Calu3 (cell line): ENCODE results near the gene DRD4. TPM values are rescaled to one million over a fixed set of nuclear protein-coding genes. Genes with fewer than 3 reads are reported as not detected.

Source experiments
- BruUV-seq: library from RNA; stranded (reverse); fragments of 400-500 nt; replicated peaks from 2 replicates; lab custom pipeline; 2021; lab: Mats Ljungman, UMichigan
- CTCF ChIA-PET: fragments of 300-600 bp; sonication (Branson Sonifier 250); formaldehyde crosslinking; loops from one replicate; lab custom pipeline; 2022; ENCODE audit warnings: antibody characterized with exemption; lab: Charles Lee
- DNase-seq: peaks from one replicate; pipeline ENCODE4 v3.0.0; 2022
- H3K27ac Mint-ChIP-seq: one replicate; pipeline ENCODE4 v1.8.0; 2022; ENCODE audit warnings: mixed read lengths; ENCODE audit not compliant: unreplicated experiment
- H3K27me3 Mint-ChIP-seq: one replicate; pipeline ENCODE4 v1.8.0; 2022; ENCODE audit warnings: mixed read lengths; ENCODE audit not compliant: unreplicated experiment
- H3K36me3 Mint-ChIP-seq: one replicate; pipeline ENCODE4 v1.8.0; 2022; ENCODE audit warnings: mild to moderate bottlenecking, moderate library complexity, mixed read lengths; ENCODE audit not compliant: insufficient read depth, unreplicated experiment
- H3K4me1 Mint-ChIP-seq: one replicate; pipeline ENCODE4 v1.8.0; 2022; ENCODE audit warnings: mild to moderate bottlenecking, low read depth, mixed read lengths; ENCODE audit not compliant: unreplicated experiment
- H3K4me3 Mint-ChIP-seq: one replicate; pipeline ENCODE4 v1.8.0; 2022; ENCODE audit warnings: mild to moderate bottlenecking, low read depth, moderate library complexity, mixed read lengths; ENCODE audit not compliant: unreplicated experiment
- H3K9me3 Mint-ChIP-seq: one replicate; pipeline ENCODE4 v1.8.0; 2022; ENCODE audit warnings: low read depth, mixed read lengths; ENCODE audit not compliant: unreplicated experiment
- intact Hi-C: fragments of 100-400 bp; cut with micrococcal nuclease; formaldehyde crosslinking; loops from one replicate; pipeline ENCODE4 v1.10.0; 2022; ENCODE audit not compliant: unreplicated experiment
- total RNA-seq: library from RNA; stranded (reverse); gene quantifications from 2 replicates; pipeline ENCODE4 v1.2.3, GENCODE V29; 2022
- TF ChIP-seq, protein P1 (sequence below): fragments of 200-600 bp; IDR thresholded peaks from one replicate; pipeline ENCODE4 v1.8.0; 2022; ENCODE audit warnings: antibody characterized with exemption; ENCODE audit not compliant: unreplicated experiment

DRD4 gene
- total RNA-seq, 1 experiment from 2014 or later: 1.3 TPM

DNA sequence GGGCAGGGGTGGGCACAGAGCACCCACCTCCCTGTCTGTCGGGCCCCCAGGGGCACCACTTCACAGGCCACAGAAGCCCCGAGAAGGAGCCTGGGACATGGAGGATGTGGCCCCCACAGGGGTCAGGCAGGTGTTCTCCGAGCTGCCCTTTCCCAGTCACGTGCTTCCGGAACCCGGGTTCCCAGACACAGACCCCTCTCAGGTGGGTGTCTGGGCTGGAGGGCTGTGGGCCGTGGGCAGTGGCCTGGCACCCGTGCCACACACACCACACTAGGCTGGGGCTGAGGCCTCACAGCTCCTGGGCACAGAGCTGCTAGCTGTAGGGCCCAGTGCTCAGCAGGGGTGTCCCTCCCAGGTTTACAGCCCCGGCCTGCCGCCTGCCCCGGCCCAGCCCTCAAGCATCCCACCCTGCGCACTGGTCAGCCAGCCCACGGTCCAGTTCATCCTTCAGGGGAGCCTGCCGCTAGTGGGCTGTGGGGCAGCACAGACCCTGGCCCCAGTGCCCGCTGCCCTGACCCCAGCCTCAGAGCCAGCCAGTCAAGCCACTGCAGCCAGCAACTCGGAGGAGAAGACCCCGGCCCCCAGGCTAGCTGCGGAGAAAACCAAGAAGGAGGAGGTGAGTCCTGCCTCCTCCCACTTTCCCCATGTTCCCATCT lies 26.8 kb upstream of the DRD4 start:
- H3K4me1 Mint-ChIP-seq: no peaks in the 10 kb centered on the region
- no peak overlapping the region for H3K27ac Mint-ChIP-seq
- TF ChIP-seq, protein P1, sequence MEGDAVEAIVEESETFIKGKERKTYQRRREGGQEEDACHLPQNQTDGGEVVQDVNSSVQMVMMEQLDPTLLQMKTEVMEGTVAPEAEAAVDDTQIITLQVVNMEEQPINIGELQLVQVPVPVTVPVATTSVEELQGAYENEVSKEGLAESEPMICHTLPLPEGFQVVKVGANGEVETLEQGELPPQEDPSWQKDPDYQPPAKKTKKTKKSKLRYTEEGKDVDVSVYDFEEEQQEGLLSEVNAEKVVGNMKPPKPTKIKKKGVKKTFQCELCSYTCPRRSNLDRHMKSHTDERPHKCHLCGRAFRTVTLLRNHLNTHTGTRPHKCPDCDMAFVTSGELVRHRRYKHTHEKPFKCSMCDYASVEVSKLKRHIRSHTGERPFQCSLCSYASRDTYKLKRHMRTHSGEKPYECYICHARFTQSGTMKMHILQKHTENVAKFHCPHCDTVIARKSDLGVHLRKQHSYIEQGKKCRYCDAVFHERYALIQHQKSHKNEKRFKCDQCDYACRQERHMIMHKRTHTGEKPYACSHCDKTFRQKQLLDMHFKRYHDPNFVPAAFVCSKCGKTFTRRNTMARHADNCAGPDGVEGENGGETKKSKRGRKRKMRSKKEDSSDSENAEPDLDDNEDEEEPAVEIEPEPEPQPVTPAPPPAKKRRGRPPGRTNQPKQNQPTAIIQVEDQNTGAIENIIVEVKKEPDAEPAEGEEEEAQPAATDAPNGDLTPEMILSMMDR: no peak
- intact Hi-C loops: no loop called here
- H3K4me3 Mint-ChIP-seq: no peak overlapping the region
- H3K9me3 Mint-ChIP-seq: no peaks in the 10 kb centered on the region
- BruUV-seq: no TSS peak
- no peaks in the 10 kb centered on the region for H3K27me3 Mint-ChIP-seq
- DNase-seq: no peak
- H3K36me3 Mint-ChIP-seq: peaks cover 88% of the 10 kb centered on the region
- CTCF ChIA-PET: no interaction called here

DNA sequence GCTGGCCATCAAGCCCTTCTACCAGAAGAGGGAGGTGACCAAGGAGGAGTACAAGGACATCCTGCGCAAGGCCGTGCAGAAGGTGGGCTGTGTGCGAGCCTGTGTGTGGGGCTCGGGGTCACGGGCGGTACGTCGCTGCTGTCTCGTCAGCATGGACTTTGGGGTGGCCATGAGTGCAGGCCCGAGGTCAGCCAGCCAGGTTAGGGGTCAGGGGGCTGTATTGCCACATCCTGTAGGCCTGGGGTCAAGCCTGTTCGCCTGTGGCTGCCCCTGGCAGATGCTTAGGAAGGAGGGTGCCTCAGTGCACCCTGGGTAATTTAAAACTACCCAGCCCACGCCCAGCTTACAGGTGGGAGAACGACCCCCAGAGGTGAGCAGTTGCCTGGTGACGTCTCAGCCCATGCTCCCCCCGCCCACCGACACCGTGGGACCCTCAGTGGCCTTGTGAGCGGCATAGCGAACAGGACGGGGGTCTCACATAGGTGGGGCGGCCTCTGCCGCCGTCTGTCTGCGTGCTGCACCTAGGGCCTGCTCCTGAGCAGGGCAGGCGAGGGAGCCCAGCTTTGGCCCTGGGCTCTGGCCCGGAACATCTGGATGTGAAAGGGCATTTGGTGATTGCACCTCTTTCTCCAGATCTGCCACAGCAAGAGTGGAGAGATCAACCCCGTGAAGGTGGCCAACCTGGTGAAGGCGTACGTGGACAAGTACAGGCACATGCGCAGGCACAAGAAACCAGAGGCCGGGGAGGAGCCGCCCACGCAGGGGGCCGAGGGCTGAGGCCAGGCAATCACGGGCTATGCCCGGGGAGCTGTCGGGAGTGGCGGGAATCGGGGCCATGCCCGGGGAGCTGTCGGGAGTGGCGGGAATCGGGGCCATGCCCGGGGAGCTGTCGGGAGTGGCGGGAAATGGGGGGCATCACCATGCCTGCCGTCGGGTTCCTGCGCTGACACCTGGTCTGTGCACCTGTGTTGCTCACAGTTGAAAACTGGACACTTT lies 25.8 kb upstream of the DRD4 start:
- Mint-ChIP-seq H3K27ac (no peak overlapping the region), H3K36me3 (peaks cover 91% of the 10 kb centered on the region), H3K9me3 (no peaks in the 10 kb centered on the region), H3K4me1 (no peaks in the 10 kb centered on the region), H3K4me3 (no peak overlapping the region), H3K27me3 (no peaks in the 10 kb centered on the region)
- CTCF ChIA-PET: no interaction called here
- BruUV-seq: no TSS peak
- TF ChIP-seq, protein P1: no peak
- intact Hi-C loops: no loop called here
- DNase-seq: no peak

DNA sequence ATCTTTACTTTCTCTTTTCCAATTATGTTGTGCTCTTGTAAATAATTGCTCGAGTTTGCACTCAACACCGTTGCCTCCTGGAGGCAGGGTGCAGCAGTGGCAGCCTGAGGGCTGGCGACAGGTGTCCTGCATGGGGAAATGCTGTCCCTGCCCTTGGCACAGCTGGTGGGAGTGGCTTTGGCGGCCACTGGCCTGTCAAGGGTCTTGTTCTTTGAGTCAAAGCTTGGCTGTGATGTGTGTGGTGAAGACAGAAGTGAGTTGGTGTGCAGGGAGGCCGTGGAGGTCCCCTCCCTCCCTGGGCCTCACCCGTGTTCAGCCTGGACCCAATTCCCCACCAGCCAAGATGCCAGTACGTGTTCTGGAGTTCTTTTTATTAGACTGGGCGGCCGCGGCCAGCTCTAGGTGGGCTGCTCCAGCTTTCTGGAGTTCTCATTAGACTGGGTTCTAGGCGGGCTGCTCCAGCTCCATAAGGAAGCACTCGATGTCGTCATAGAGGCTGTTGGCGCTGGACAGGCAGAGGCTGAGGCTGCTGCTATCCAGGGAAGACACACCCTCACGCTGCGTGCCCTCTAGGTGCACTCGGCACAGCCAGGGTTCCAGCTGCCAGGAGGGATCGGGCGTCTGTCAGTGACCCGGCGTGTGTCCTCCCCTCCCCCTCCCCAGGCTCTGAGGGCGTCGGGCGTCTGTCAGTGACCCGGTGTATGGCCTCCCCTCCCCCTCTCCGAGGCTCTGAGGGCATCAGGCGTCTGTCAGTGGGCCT lies 24.7 kb upstream of the DRD4 start:
- DNase-seq: peak; percentile 55
- H3K27ac Mint-ChIP-seq: peak overlapping the region; percentile 62
- H3K27me3 Mint-ChIP-seq: no peaks in the 10 kb centered on the region
- TF ChIP-seq, protein P1: no peak
- H3K36me3 Mint-ChIP-seq: peaks cover 91% of the 10 kb centered on the region
- BruUV-seq: no TSS peak
- no peaks in the 10 kb centered on the region for H3K9me3 Mint-ChIP-seq
- intact Hi-C loops: no loop called here
- no peaks in the 10 kb centered on the region for H3K4me1 Mint-ChIP-seq
- H3K4me3 Mint-ChIP-seq: peak overlapping the region; percentile 46
- CTCF ChIA-PET: no interaction called here

DNA sequence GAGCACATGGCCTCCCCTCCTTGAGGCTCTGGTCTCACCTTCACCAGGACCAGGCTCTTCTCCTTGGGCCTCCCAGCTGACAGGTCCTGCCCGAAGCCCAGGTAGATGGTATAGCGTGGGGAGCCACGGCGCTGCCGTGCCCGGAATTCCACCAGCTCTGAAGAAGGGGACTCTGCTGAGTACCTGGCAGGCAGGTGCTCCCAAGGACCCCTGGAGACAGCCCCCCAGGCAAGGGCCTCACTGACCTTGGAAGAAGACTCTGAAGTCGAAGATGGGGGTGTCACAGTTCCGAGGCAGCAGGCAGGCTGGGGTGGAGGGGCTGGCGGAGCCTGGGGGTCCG lies 24.1 kb upstream of the DRD4 start:
- CTCF ChIA-PET: interaction anchor here (0.6 kb wide), 1 partner anchor 11 kb away, joined by 3 read pairs; no protein-coding TSS in a partner anchor
- no peak for DNase-seq
- H3K4me3 Mint-ChIP-seq: no peak overlapping the region
- no peaks in the 10 kb centered on the region for H3K4me1 Mint-ChIP-seq
- intact Hi-C loops: no loop called here
- H3K36me3 Mint-ChIP-seq: peaks cover 88% of the 10 kb centered on the region
- H3K27ac Mint-ChIP-seq: no peak overlapping the region
- TF ChIP-seq, protein P1: no peak
- no peaks in the 10 kb centered on the region for H3K27me3 Mint-ChIP-seq
- BruUV-seq: no TSS peak
- no peaks in the 10 kb centered on the region for H3K9me3 Mint-ChIP-seq
